HCT116 (cell line): Measurements from ENCODE around the gene APOL5. TPM values are rescaled to one million over a fixed set of nuclear protein-coding genes. Genes with fewer than 3 reads are reported as not detected.

Source experiments
- ATAC-seq: fragments of 200-7000 bp; cut with Tn5 transposase; 2 replicates; pipeline ENCODE4 v1.9.1; 2020; ENCODE audit warnings: mild to moderate bottlenecking, moderate library complexity
- BruUV-seq: library from RNA; stranded (reverse); fragments of 400-500 nt; replicated peaks from 2 replicates; lab custom pipeline; 2021; lab: Mats Ljungman, UMichigan
- CTCF ChIA-PET: fragments of 300-600 bp; sonication (Branson Sonifier 250); formaldehyde crosslinking; loops from one replicate; lab custom pipeline; 2021; ENCODE audit warnings: antibody characterized with exemption; lab: Charles Lee
- POLR2A ChIA-PET: fragments of 300-600, 350-600 bp; sonication (Branson Sonifier 250); formaldehyde crosslinking; loops from one replicate; lab custom pipeline; 2021; ENCODE audit warnings: antibody characterized with exemption; lab: Charles Lee
- RAD21 ChIA-PET, 2 experiments: fragments of 300-600 bp; sonication (Branson Sonifier 250); formaldehyde crosslinking; loops; one replicate each; lab custom pipeline; 2023; ENCODE audit warnings: low total read pairs in 2 of 2; ENCODE audit not compliant: uncharacterized antibody in 2 of 2, unreplicated experiment in 2 of 2, low non-redundant PET in 1 of 2; lab: Charles Lee
- DNase-seq: peaks from one replicate; pipeline ENCODE4 v3.0.0-alpha.2; 2010; ENCODE audit warnings: low read depth, low spot score
- H2AFZ ChIP-seq: fragments of 200-600 bp; shearing (Covaris generic), sonication (generic); 2 replicates; pipeline ENCODE4 v1.6.1; 2017; ENCODE audit warnings: low read depth, mixed run types, mixed read lengths, antibody characterized with exemption, low read length; ENCODE audit not compliant: poor library complexity, severe bottlenecking
- H3K27ac ChIP-seq: 2 replicates; pipeline ENCODE4 v1.5.1; 2012; ENCODE audit warnings: low read depth, low read length
- H3K27me3 ChIP-seq: fragments of 200-600 bp; sonication (generic); 2 replicates; pipeline ENCODE4 v1.6.1; 2016; ENCODE audit warnings: mixed run types, low read length, mixed read lengths; ENCODE audit not compliant: insufficient read depth
- H3K36me3 ChIP-seq, 2 experiments: fragments of 200-500 bp in 1 of 2; fragments of 200-600 bp in 1 of 2; sonication (Bioruptor generic) in 1 of 2; sonication (generic) in 1 of 2; 2 replicates each; pipeline versions ENCODE4 v1.5.1 to v1.6.1; 2014 to 2016; ENCODE audit warnings: low read length in 2 of 2, inconsistent platforms in 1 of 2, mixed read lengths in 1 of 2, mixed run types in 1 of 2; ENCODE audit not compliant: insufficient read depth in 2 of 2, control insufficient read depth in 1 of 2
- H3K4me1 ChIP-seq, 2 experiments: fragments of 200-600 bp in 1 of 2; sonication (generic) in 1 of 2; 2 replicates each; pipeline versions ENCODE4 v1.5.1 to v1.6.1; 2012 to 2017; ENCODE audit warnings: low read length in 2 of 2, inconsistent platforms in 1 of 2, mild to moderate bottlenecking in 1 of 2, mixed read lengths in 1 of 2, mixed run types in 1 of 2, moderate library complexity in 1 of 2; ENCODE audit not compliant: insufficient read depth in 2 of 2, control insufficient read depth in 1 of 2
- H3K4me2 ChIP-seq: fragments of 200-600 bp; sonication (generic); 2 replicates; pipeline ENCODE4 v1.6.1; 2017; ENCODE audit warnings: mixed run types, low read length, mixed read lengths
- H3K4me3 ChIP-seq, 2 experiments: fragments of 200-600 bp in 1 of 2; sonication (generic) in 1 of 2; replicated peaks in 1 of 2; 2 replicates each; pipeline ENCODE4 v1.5.1; 2011 to 2016; ENCODE audit warnings: low read length in 2 of 2, control low read depth in 1 of 2, low read depth in 1 of 2, mild to moderate bottlenecking in 1 of 2, mixed read lengths in 1 of 2, mixed run types in 1 of 2
- H3K79me2 ChIP-seq: fragments of 200-600 bp; sonication (generic); 2 replicates; pipeline ENCODE4 v1.6.1; 2017; ENCODE audit warnings: mild to moderate bottlenecking, mixed run types, low read length, moderate library complexity, mixed read lengths; ENCODE audit not compliant: insufficient read depth
- H3K9ac ChIP-seq: fragments of 200-600 bp; sonication (generic); 2 replicates; pipeline ENCODE4 v1.6.1; 2016; ENCODE audit warnings: low read length, mixed read lengths
- H3K9me2 ChIP-seq: fragments of 200-600 bp; sonication (generic), shearing (Covaris generic); 2 replicates; pipeline ENCODE4 v1.6.1; 2017; ENCODE audit warnings: mixed run types, mild to moderate bottlenecking, moderate library complexity; ENCODE audit not compliant: insufficient read depth
- H3K9me3 ChIP-seq, 2 experiments: fragments of 200-500 bp in 1 of 2; fragments of 200-600 bp in 1 of 2; sonication (Bioruptor generic) in 1 of 2; sonication (generic) in 1 of 2; 2 replicates each; pipeline ENCODE4 v1.6.1; 2014 to 2017; ENCODE audit warnings: low read length in 2 of 2, mixed read lengths in 2 of 2, inconsistent platforms in 1 of 2, low read depth in 1 of 2, mild to moderate bottlenecking in 1 of 2, mixed run types in 1 of 2, moderate library complexity in 1 of 2; ENCODE audit not compliant: control insufficient read depth in 1 of 2, insufficient read depth in 1 of 2
- H4K20me1 ChIP-seq: fragments of 200-600 bp; sonication (generic), shearing (Covaris generic); 2 replicates; pipeline ENCODE4 v1.6.1; 2017; ENCODE audit warnings: mixed run types, mild to moderate bottlenecking, moderate library complexity; ENCODE audit not compliant: insufficient read depth
- ATF3 ChIP-seq: IDR thresholded peaks from 2 replicates; pipeline ENCODE4 v1.6.1; 2012
- CBX3 ChIP-seq: IDR thresholded peaks from 2 replicates; pipeline ENCODE4 v1.6.1; 2012; ENCODE audit warnings: low read depth
- CEBPB ChIP-seq: IDR thresholded peaks from 2 replicates; pipeline ENCODE4 v1.6.1; 2012; ENCODE audit warnings: low read depth
- CTCF ChIP-seq, 3 experiments: fragments of 200-600 bp in 1 of 3; sonication (generic) in 1 of 3; IDR thresholded peaks in 2 of 3; conservative IDR thresholded peaks in 1 of 3; 2 replicates each; pipeline ENCODE4 v1.5.1; 2012 to 2017; ENCODE audit warnings: low read depth in 2 of 3, low read length in 2 of 3, antibody characterized with exemption in 1 of 3, borderline replicate concordance in 1 of 3, control low read depth in 1 of 3, mild to moderate bottlenecking in 1 of 3, mixed read lengths in 1 of 3, mixed run types in 1 of 3, moderate library complexity in 1 of 3; ENCODE audit not compliant: insufficient read depth in 1 of 3
- ELF1 ChIP-seq: IDR thresholded peaks from 2 replicates; pipeline ENCODE4 v1.6.1; 2012; ENCODE audit warnings: low read depth, borderline replicate concordance
- EZH2 ChIP-seq: fragments of 200-600 bp; sonication (generic); IDR thresholded peaks from 2 replicates; pipeline ENCODE4 v1.6.1; 2017; ENCODE audit warnings: antibody characterized with exemption, mixed run types
- EZH2phosphoT487 ChIP-seq: fragments of 200-600 bp; IDR thresholded peaks from 2 replicates; pipeline ENCODE4 v1.6.1; 2018; ENCODE audit warnings: antibody characterized with exemption, borderline replicate concordance
- FOSL1 ChIP-seq: IDR thresholded peaks from 2 replicates; pipeline ENCODE4 v1.6.1; 2012; ENCODE audit warnings: low read depth
- JUND ChIP-seq: IDR thresholded peaks from 2 replicates; pipeline ENCODE4 v1.6.1; 2012
- POLR2AphosphoS5 ChIP-seq: IDR thresholded peaks from 2 replicates; pipeline ENCODE4 v1.6.1; 2011; ENCODE audit warnings: mild to moderate bottlenecking, low read depth, low read length, moderate library complexity
- RAD21 ChIP-seq: IDR thresholded peaks from 2 replicates; pipeline ENCODE4 v1.6.1; 2012; ENCODE audit warnings: low read depth, mild to moderate bottlenecking
- REST ChIP-seq: IDR thresholded peaks from 2 replicates; pipeline ENCODE4 v1.6.1; 2012; ENCODE audit warnings: low read depth
- SIN3A ChIP-seq: IDR thresholded peaks from 2 replicates; pipeline ENCODE4 v1.6.1; 2012; ENCODE audit warnings: low read depth
- SRF ChIP-seq: IDR thresholded peaks from 2 replicates; pipeline ENCODE4 v1.6.1; 2012; ENCODE audit warnings: low read depth
- TCF7L2 ChIP-seq: IDR thresholded peaks from 2 replicates; pipeline ENCODE4 v1.7.0; 2011; ENCODE audit warnings: borderline replicate concordance, inconsistent platforms; ENCODE audit not compliant: insufficient read depth, insufficient read length; ENCODE audit errors: extremely low read depth
- ZBTB33 ChIP-seq: IDR thresholded peaks from 2 replicates; pipeline ENCODE4 v1.6.1; 2011; ENCODE audit warnings: mild to moderate bottlenecking, low read length, moderate library complexity; ENCODE audit not compliant: insufficient replicate concordance; ENCODE audit errors: extremely low read depth
- ZFX ChIP-seq: fragments of 450-650 bp; IDR thresholded peaks from 2 replicates; pipeline ENCODE4 v1.6.1; 2017
- intact Hi-C: fragments of 100-400 bp; cut with micrococcal nuclease; formaldehyde crosslinking; loops from 2 replicates; pipeline ENCODE4 v1.10.0; 2022
- total RNA-seq: library from RNA; stranded (reverse); gene quantifications from one replicate; pipeline ENCODE4 v1.2.1, GENCODE V29; 2021; ENCODE audit not compliant: unreplicated experiment

APOL5 gene
- total RNA-seq, 1 experiment from 2014 or later: not detected

- TF ChIP-seq EZH2phosphoT487: no peak
- no peak for TF ChIP-seq ELF1
Observed at GRCh38 chr22:35749808-35750207, 32.1 kb downstream of the APOL5 start (continued).

GRCh38 chr22:35752006-35752862, 34.6 kb downstream of the APOL5 start:
- H3K4me2 ChIP-seq: no peak overlapping the region
- H3K79me2 ChIP-seq: no peaks in the 10 kb centered on the region; the same call in 1 of the 2 replicates
- H3K9me2 ChIP-seq: no peaks in the 10 kb centered on the region
- peaks cover 0 to 7% of the 10 kb centered on the region in 2 experiments; a peak in 2 of 4 replicates for H3K36me3 ChIP-seq
- H3K27me3 ChIP-seq: no peaks in the 10 kb centered on the region
- ChIA-PET CTCF (no interaction called here), POLR2A (no interaction called here), RAD21 (no interaction called here)
- no peak overlapping the region for H3K27ac ChIP-seq
- H2AFZ ChIP-seq: no peak overlapping the region
- no peak overlapping the region for H3K9ac ChIP-seq
- intact Hi-C loops: no loop called here
- BruUV-seq: no TSS peak
- no peak overlapping the region for H3K4me3 ChIP-seq
- no peak for ATAC-seq
- H3K4me1 ChIP-seq: no peaks in the 10 kb centered on the region
- no peaks in the 10 kb centered on the region for H3K9me3 ChIP-seq
- no peaks in the 10 kb centered on the region; the same call in 1 of the 2 replicates for H4K20me1 ChIP-seq
- DNase-seq: no peak
- TF ChIP-seq CTCF (IDR thresholded peaks at IDR 0.05 in 2 of 3, conservative IDR thresholded peaks at IDR 0.05 in 1 of 3; ENCODE audit: borderline replicate concordance in 1 of 3, insufficient read depth in 1 of 3, low read depth in 2 of 3, low read length in 2 of 3) (no peak), ZBTB33 (no peak), CBX3 (no peak), CEBPB (no peak), JUND (no peak), TCF7L2 (no peak), SIN3A (no peak), EZH2 (no peak), SRF (no peak), POLR2AphosphoS5 (no peak), ZFX (no peak), FOSL1 (no peak), REST (no peak), ATF3 (no peak), RAD21 (no peak), EZH2phosphoT487 (no peak)
